Heart right ventricle (tissue), 16 donors: ENCODE measurements around the gene TRIP13. TPM values are rescaled to one million over a fixed set of nuclear protein-coding genes. Genes with fewer than 3 reads are reported as not detected.
A peak's percentile ranks its signal among the peaks of the same experiment; 100 is the strongest.
"Not testable (repeated sequence)": the region's sequence is repeated elsewhere in the genome, so short reads cannot be mapped to it uniquely, and the experiment has no call there.

ENCODE experiments used
- ATAC-seq, 8 donors: fragments of 200-7000 bp; cut with Tn5 transposase; one replicate each; pipeline ENCODE4 v1.9.1; 2020; ENCODE audit warnings: mild to moderate bottlenecking in 8 of 8, moderate library complexity in 8 of 8, moderate number of reproducible peaks in 1 of 8
- DNase-seq, 2 donors: peaks; one replicate each; pipeline ENCODE4 v3.0.0-alpha.2; 2020
- H3K27ac ChIP-seq, 10 donors: fragments of 200-600 bp; sonication (generic) in 2 of 10; one replicate each; pipeline versions ENCODE4 v1.5.0 to v1.8.0; 2020 to 2022; ENCODE audit warnings: mild to moderate bottlenecking in 3 of 10
- H3K27me3 ChIP-seq, 7 donors: fragments of 200-600 bp; one replicate each; pipeline ENCODE4 v1.8.0; 2021 to 2022; ENCODE audit warnings: mild to moderate bottlenecking in 2 of 7
- H3K36me3 ChIP-seq, 9 donors: fragments of 200-600 bp; sonication (generic) in 1 of 9; one replicate each; pipeline versions ENCODE4 v1.5.0 to v1.8.0; 2020 to 2022; ENCODE audit warnings: mild to moderate bottlenecking in 2 of 9
- H3K4me1 ChIP-seq, 9 donors: fragments of 200-600 bp; sonication (generic) in 1 of 9; one replicate each; pipeline versions ENCODE4 v1.5.0 to v1.8.0; 2020 to 2022; ENCODE audit warnings: mild to moderate bottlenecking in 4 of 9
- H3K4me3 ChIP-seq, 10 donors: fragments of 200-600 bp; sonication (generic) in 2 of 10; one replicate each; pipeline versions ENCODE4 v1.5.0 to v1.8.0; 2020 to 2022; ENCODE audit warnings: mild to moderate bottlenecking in 7 of 10, moderate library complexity in 2 of 10
- H3K9me3 ChIP-seq, 11 donors: fragments of 200-600 bp in 10 of 11; sonication (generic) in 2 of 11; one replicate each; pipeline versions ENCODE4 v1.5.0 to v1.8.0; 2013 to 2022; ENCODE audit warnings: mild to moderate bottlenecking in 2 of 11, control low read depth in 1 of 11, moderate library complexity in 1 of 11
- CTCF ChIP-seq, 9 donors: fragments of 200-600 bp; sonication (generic) in 2 of 9; IDR thresholded peaks; one replicate each; pipeline versions ENCODE4 v1.5.0 to v1.8.0; 2021 to 2022; ENCODE audit warnings: antibody characterized with exemption in 9 of 9, mild to moderate bottlenecking in 5 of 9, moderate library complexity in 1 of 9
- WGBS, 2 donors: extraction: QIAGEN DNeasy Blood & Tissue Kit; methylation state at CpG; one replicate each; pipeline ENCODE4 v1.1.7; 2013; ENCODE audit warnings: inconsistent platforms in 1 of 2; 5-methylcytosine and 5-hydroxymethylcytosine counted together
- intact Hi-C, 10 donors: fragments of 100-400 bp; cut with DNase I; formaldehyde crosslinking; loops; one replicate each; pipeline versions ENCODE4 v1.11.1 to v1.14.2; 2022
- polyA plus RNA-seq, 2 donors: library from polyadenylated mRNA; stranded (reverse); fragments of 200-250 nt; gene quantifications; one replicate each; pipeline ENCODE4 v1.2.3, GENCODE V29; 2013
- total RNA-seq, 10 donors: library from RNA; stranded (reverse); fragmentation: NEBNext Ultra II Directional in 3 of 10; extraction: Animal tissue kit (Norgen Biotek cat#: 25700) in 3 of 10; gene quantifications; one replicate each; pipeline versions ENCODE4 v1.2.1 to v1.2.4, GENCODE V29; 2021 to 2023
- donor health status: Arrhythmogenic right ventricular cardiomyopathy.
- donor health status: ischemic (EF 13 %, LVEDD 7.1; RV severe dilation, severe dysfunction).
- donor health status: healthy with polysubstance abuse.
- donor health status: DM: no; HTN: yes; CAD: no.
- donor health status: DM: no; HTN: no; CAD: no.
- donor health status: ischemic (EF 25% LVEDD 6.9; RV normal size, moderate dysfunction).
- donor health status: ischemic (EF 25% LVEDD 5.7; RV mildly dilated, moderate dysfunction).
- donor health status: healthy.
- donor health status: DM: yes; HTN: yes; CAD: no.
- donor health status: Ischemic cardiomyopathy.
- donor health status: ischemic (EF 35%, LVEDD 5.7; RV mildly dilated, moderate dysfunction).
- donor health status: nonischemic (EF 11% LVEDD 7.7; RV severe dilation, severe dysfunction).
- donor health status: DM: yes; HTN: yes; CAD: no.
- donor health status: PGD.
- donor health status: ischemic (EF 29% LVEDD 5.4; RV normal size, mild dysfunction).
- donor health status: nonischemic (EF 23%, LVEDD 6.1; RV moderate dilation, normal function).

Gene TRIP13
- total and polyA plus RNA-seq, 12 donors: 0.22 to 2.8 (median 0.86) TPM; not detected in 1

GRCh38 chr5:927172-928015, 34.7 kb downstream of the TRIP13 start:
- 73 to 79% methylated on average over 30 of the region's 30 CpGs for WGBS, 2 donors
- no peaks in the 10 kb centered on the region for H3K36me3 ChIP-seq
- intact Hi-C loops: loop anchor here in 4 of 10 donors (10.0 kb wide), 4 partner anchors 207 to 717 kb away; no protein-coding TSS in a partner anchor
- ATAC-seq: peak in 1 of 8 donors; percentile 3
- no peak for DNase-seq
- peaks cover 0 to 45% (median 29%) of the 10 kb centered on the region in 7 donors for H3K27me3 ChIP-seq
- no peak for TF ChIP-seq CTCF (IDR thresholded peaks at IDR 0.05)
- no peaks in the 10 kb centered on the region for H3K9me3 ChIP-seq
- H3K4me3 ChIP-seq: peak overlapping the region in 8 of 10 donors; percentile 19 to 55 (median 46)
- peaks cover 0 to 20% (median 11%) of the 10 kb centered on the region in 9 donors for H3K4me1 ChIP-seq
- no peak overlapping the region for H3K27ac ChIP-seq

- intact Hi-C loops: loop anchor here in 4 of 10 donors (10.0 kb wide), 4 partner anchors 206 to 716 kb away; no protein-coding TSS in a partner anchor
Observed at GRCh38 chr5:929182-929581, 36.5 kb downstream of the TRIP13 start.

GRCh38 chr5:929596-929995, 36.9 kb downstream of the TRIP13 start:
- intact Hi-C loops: loop anchor here in 4 of 10 donors (10.0 kb wide), 4 partner anchors 205 to 715 kb away; no protein-coding TSS in a partner anchor
- Histone ChIP-seq H3K4me1 (peaks cover 0 to 20% (median 11%) of the 10 kb centered on the region in 9 donors), H3K27me3 (peaks cover 0 to 28% (median 26%) of the 10 kb centered on the region in 7 donors), H3K9me3 (no peaks in the 10 kb centered on the region), H3K4me3 (no peak overlapping the region), H3K36me3 (no peaks in the 10 kb centered on the region), H3K27ac (no peak overlapping the region)
- DNase-seq: no peak
- TF ChIP-seq CTCF (IDR thresholded peaks at IDR 0.05): no peak
- no peak for ATAC-seq

More at GRCh38 chr5:929182-929581, 36.5 kb downstream of the TRIP13 start:
- ATAC-seq, DNase-seq, H3K27ac ChIP-seq, H3K4me3 ChIP-seq, H3K36me3 ChIP-seq, H3K9me3 ChIP-seq: not testable (repeated sequence)
- peaks cover 0 to 32% (median 29%) of the 10 kb centered on the region in 7 donors for H3K27me3 ChIP-seq
- H3K4me1 ChIP-seq: peaks cover 0 to 20% (median 11%) of the 10 kb centered on the region in 9 donors

GRCh38 chr5:930866-931265, 38.2 kb downstream of the TRIP13 start:
- DNase-seq (no peak), ATAC-seq (no peak)
- 90 to 91% methylated on average over 8 of the region's 8 CpGs for WGBS, 2 donors
- H3K4me1 ChIP-seq: peaks cover 0 to 20% (median 11%) of the 10 kb centered on the region in 9 donors
- TF ChIP-seq CTCF (IDR thresholded peaks at IDR 0.05): no peak
- H3K36me3 ChIP-seq: no peaks in the 10 kb centered on the region
- H3K27me3 ChIP-seq: peaks cover 0 to 17% (median 15%) of the 10 kb centered on the region in 7 donors
- intact Hi-C loops: loop anchor here in 3 of 10 donors (5.0 to 10.0 kb wide), 3 partner anchors 224 to 714 kb away; no protein-coding TSS in a partner anchor
- no peak overlapping the region for H3K27ac ChIP-seq
- H3K9me3 ChIP-seq: no peaks in the 10 kb centered on the region
- H3K4me3 ChIP-seq: no peak overlapping the region
